HepG2 (cell line): Measurements from ENCODE around the gene PTPN20. TPM values are rescaled to one million over a fixed set of nuclear protein-coding genes. Genes with fewer than 3 reads are reported as not detected.
"Not testable (repeated sequence)": the region's sequence is repeated elsewhere in the genome, so short reads cannot be mapped to it uniquely, and the experiment has no call there.

ENCODE experiments used
- ATAC-seq: fragments of 200-7000 bp; cut with Tn5 transposase; 3 replicates; pipeline ENCODE4 v1.9.1; 2020; ENCODE audit warnings: mild to moderate bottlenecking, moderate library complexity
- BruUV-seq: library from RNA; stranded (reverse); fragments of 400-500 nt; replicated peaks from 2 replicates; lab custom pipeline; 2021; lab: Mats Ljungman, UMichigan
- CTCF ChIA-PET: fragments of 300-600 bp; formaldehyde crosslinking; extraction: SDS; loops from one replicate; lab custom pipeline; 2021; ENCODE audit warnings: low total read pairs, inconsistent platforms, low intra/inter-chr PET ratio; lab: Yijun Ruan, JAX
- POLR2A ChIA-PET: fragments of 350-600 bp; sonication (Branson Sonifier 250); formaldehyde crosslinking; loops from one replicate; lab custom pipeline; 2020; ENCODE audit warnings: antibody characterized with exemption, inconsistent platforms; lab: Yijun Ruan, JAX
- DNase-seq: peaks from one replicate; pipeline ENCODE4 v3.0.0-alpha.2; 2015; ENCODE audit warnings: low spot score
- FAIRE-seq: peaks from 3 replicates; lab custom pipeline; 2011; peaks lifted over from hg19 to GRCh38; lab: Jason Lieb, UNC
- H2AFZ ChIP-seq: one replicate; pipeline ENCODE4 v1.6.1; 2011; ENCODE audit warnings: low read length, inconsistent platforms
- H3K27ac ChIP-seq: fragments of 300-600 bp; 3 replicates; pipeline ENCODE4 v1.8.0; 2011; ENCODE audit warnings: mixed run types, mild to moderate bottlenecking, mixed read lengths, low read length, inconsistent platforms; ENCODE audit not compliant: insufficient read depth; ENCODE audit errors: extremely low read length
- H3K27me3 ChIP-seq, 2 experiments: fragments of 200-600 bp in 1 of 2; 2 replicates in 1 of 2; 3 replicates in 1 of 2; pipeline versions ENCODE4 v1.6.0 to v1.8.0; 2011; ENCODE audit warnings: low read length in 2 of 2, mild to moderate bottlenecking in 2 of 2, moderate library complexity in 2 of 2, inconsistent platforms in 1 of 2; ENCODE audit not compliant: insufficient read depth in 2 of 2, control insufficient read depth in 1 of 2
- H3K36me3 ChIP-seq, 2 experiments: fragments of 200-600 bp in 1 of 2; replicated peaks in 1 of 2; 2 replicates in 1 of 2; 3 replicates in 1 of 2; pipeline versions ENCODE4 v1.5.1 to v1.8.0; 2011; ENCODE audit warnings: low read length in 2 of 2, inconsistent platforms in 1 of 2; ENCODE audit not compliant: insufficient read depth in 2 of 2, control insufficient read depth in 1 of 2
- H3K4me1 ChIP-seq: 2 replicates; pipeline ENCODE4 v1.5.1; 2012; ENCODE audit warnings: low read length, inconsistent platforms; ENCODE audit not compliant: insufficient read depth
- H3K4me2 ChIP-seq: 2 replicates; pipeline ENCODE4 v1.6.0; 2011; ENCODE audit warnings: low read depth, low read length, inconsistent platforms
- H3K4me3 ChIP-seq, 3 experiments: fragments of 200-600 bp in 1 of 3; sonication (generic), shearing (Covaris generic) in 1 of 3; replicated peaks in 1 of 3; 2 replicates each; pipeline ENCODE4 v1.5.1; 2011 to 2016; ENCODE audit warnings: low read length in 3 of 3, inconsistent platforms in 2 of 3, low read depth in 2 of 3, mild to moderate bottlenecking in 2 of 3, control low read depth in 1 of 3, mixed read lengths in 1 of 3; ENCODE audit not compliant: insufficient read depth in 1 of 3
- H3K79me2 ChIP-seq: one replicate; pipeline ENCODE4 v1.6.1; 2011; ENCODE audit warnings: low read length, inconsistent platforms; ENCODE audit not compliant: insufficient read depth
- H3K9ac ChIP-seq: 2 replicates; pipeline ENCODE4 v1.6.0; 2011; ENCODE audit warnings: mild to moderate bottlenecking, low read depth, low read length, inconsistent platforms; ENCODE audit not compliant: insufficient read depth
- H3K9me3 ChIP-seq: 2 replicates; pipeline ENCODE4 v1.5.1; 2012; ENCODE audit warnings: mild to moderate bottlenecking, low read length
- H4K20me1 ChIP-seq: 2 replicates; pipeline ENCODE4 v1.6.0; 2011; ENCODE audit warnings: inconsistent platforms, mild to moderate bottlenecking, low read length, moderate library complexity; ENCODE audit not compliant: insufficient read depth
- WGBS: methylation state at CpG from one replicate; pipeline ENCODE4 v1.1.6; 2017; ENCODE audit warnings: low lambda C conversion rate; 5-methylcytosine and 5-hydroxymethylcytosine counted together
- in situ Hi-C: cut with HindIII; loops from 2 replicates; pipeline ENCODE4 v1.10.0; 2017; ENCODE audit warnings: low pct_unique_long_range_greater_than_20kb; ENCODE audit not compliant: extremely low pct_ligation_motif_present
- intact Hi-C: fragments of 100-400 bp; cut with micrococcal nuclease; formaldehyde crosslinking; loops from one replicate; pipeline ENCODE4 v1.10.0; 2022; ENCODE audit not compliant: unreplicated experiment
- polyA plus RNA-seq, 8 experiments: library from polyadenylated mRNA; depleted of rRNA in 3 of 8; stranded (reverse) in 7 of 8; unstranded in 1 of 8; fragments of >200 nt; fragmentation: Illumina TruSeq in 4 of 8; extraction: Trizol in 4 of 8; gene quantifications; 2 replicates each; pipeline versions ENCODE4 v1.2.1 to v1.2.3, GENCODE V29; 2011 to 2016; ENCODE audit warnings: low read depth in 4 of 8, missing spikeins in 1 of 8, mixed read lengths in 1 of 8; ENCODE audit not compliant: insufficient read depth in 1 of 8
- total RNA-seq, 5 experiments: library from RNA; depleted of rRNA; stranded (reverse); fragments of >200 nt; fragmentation: Illumina TruSeq; extraction: Trizol; gene quantifications; 2 replicates each; pipeline ENCODE4 v1.2.3, GENCODE V29; 2016; ENCODE audit warnings: low read depth in 1 of 5

PTPN20 gene
- total and polyA plus RNA-seq, 2 of the 13 experiments (the other 11 are each of a cell fraction or from before 2014, with no cell fraction given): not detected

GRCh38 chr10:46875304-46875703 is 35.9 kb upstream of the PTPN20 start:
- H3K79me2 ChIP-seq, intact Hi-C loops: not testable (repeated sequence)

GRCh38 chr10:46876773-46877172 is 34.5 kb upstream of the PTPN20 start:
- CTCF ChIA-PET, H3K79me2 ChIP-seq, POLR2A ChIA-PET, ATAC-seq, H3K9ac ChIP-seq, intact Hi-C loops, H2AFZ ChIP-seq, H3K27ac ChIP-seq, in situ Hi-C loops, H4K20me1 ChIP-seq, H3K36me3 ChIP-seq, BruUV-seq, H3K27me3 ChIP-seq, H3K4me2 ChIP-seq, DNase-seq, H3K9me3 ChIP-seq, H3K4me1 ChIP-seq, H3K4me3 ChIP-seq, FAIRE-seq: not testable (repeated sequence)
- 64% methylated on average over 3 of the region's 5 CpGs for WGBS

More at GRCh38 chr10:46875304-46875703, 35.9 kb upstream of the PTPN20 start:
- H3K9ac ChIP-seq, in situ Hi-C loops, H3K4me3 ChIP-seq, H2AFZ ChIP-seq, DNase-seq, H3K4me1 ChIP-seq, BruUV-seq, H3K36me3 ChIP-seq, H3K9me3 ChIP-seq, H3K27ac ChIP-seq, H3K27me3 ChIP-seq, CTCF ChIA-PET, POLR2A ChIA-PET, H4K20me1 ChIP-seq, ATAC-seq, H3K4me2 ChIP-seq, FAIRE-seq: not testable (repeated sequence)
- 19% methylated on average over 4 of the region's 6 CpGs for WGBS

- H3K4me1 ChIP-seq, H3K27ac ChIP-seq, H4K20me1 ChIP-seq, H3K79me2 ChIP-seq, H3K36me3 ChIP-seq, POLR2A ChIA-PET, in situ Hi-C loops, CTCF ChIA-PET, ATAC-seq, H3K9ac ChIP-seq, H3K4me3 ChIP-seq, intact Hi-C loops, H3K27me3 ChIP-seq, FAIRE-seq, H3K9me3 ChIP-seq, DNase-seq, BruUV-seq, H2AFZ ChIP-seq, H3K4me2 ChIP-seq: not testable (repeated sequence)
- WGBS: 55% methylated on average over 7 of the region's 7 CpGs
Observed at GRCh38 chr10:46878761-46879160, 32.5 kb upstream of the PTPN20 start.
